Spleen (tissue), 7 donors: ENCODE measurements around the gene CXCR3.
"Not testable (repeated sequence)": the region's sequence is repeated elsewhere in the genome, so short reads cannot be mapped to it uniquely, and the experiment has no call there.

Experiments used
- CTCF ChIP-seq, 11 experiments: fragments of 200-600 bp in 7 of 11; fragments of 450-650 bp in 4 of 11; sonication (generic) in 4 of 11; IDR thresholded peaks in 8 of 11; conservative IDR thresholded peaks in 3 of 11; 1 replicate in 7 of 11; 2 replicates in 4 of 11; pipeline versions ENCODE4 v1.4.0 to v1.8.0; 2016 to 2021; ENCODE audit warnings: antibody characterized with exemption in 11 of 11, inconsistent platforms in 4 of 11, mild to moderate bottlenecking in 1 of 11
- POLR2A ChIP-seq, 3 donors: fragments of 450-650 bp; IDR thresholded peaks; one replicate each; pipeline ENCODE4 v1.5.1; 2017; ENCODE audit warnings: antibody characterized with exemption in 3 of 3, mild to moderate bottlenecking in 1 of 3
- donor health status: DM: no; HTN: no; CAD: no; lungs with moderate emphysema.
- donor health status: DM: no; HTN: no; CAD: no.
- donor health status: DM: no; HTN: no; CAD: no.

GRCh38 chrX:71611736-71612135, 6.6 kb downstream of the CXCR3 start:
- TF ChIP-seq CTCF (IDR thresholded peaks at IDR 0.05 in 8 of 11, conservative IDR thresholded peaks at IDR 0.05 in 3 of 11); POLR2A (IDR thresholded peaks at IDR 0.05): not testable (repeated sequence)
